HepG2 (cell line): Measurements from ENCODE around the gene ABHD11. TPM values are rescaled to one million over a fixed set of nuclear protein-coding genes. Genes with fewer than 3 reads are reported as not detected.

ENCODE experiments used
- ATAC-seq: fragments of 200-7000 bp; cut with Tn5 transposase; 3 replicates; pipeline ENCODE4 v1.9.1; 2020; ENCODE audit warnings: mild to moderate bottlenecking, moderate library complexity
- BruUV-seq: library from RNA; stranded (reverse); fragments of 400-500 nt; replicated peaks from 2 replicates; lab custom pipeline; 2021; lab: Mats Ljungman, UMichigan
- CTCF ChIA-PET: fragments of 300-600 bp; formaldehyde crosslinking; extraction: SDS; loops from one replicate; lab custom pipeline; 2021; ENCODE audit warnings: low total read pairs, inconsistent platforms, low intra/inter-chr PET ratio; lab: Yijun Ruan, JAX
- POLR2A ChIA-PET: fragments of 350-600 bp; sonication (Branson Sonifier 250); formaldehyde crosslinking; loops from one replicate; lab custom pipeline; 2020; ENCODE audit warnings: antibody characterized with exemption, inconsistent platforms; lab: Yijun Ruan, JAX
- DNase-seq: peaks from one replicate; pipeline ENCODE4 v3.0.0-alpha.2; 2015; ENCODE audit warnings: low spot score
- FAIRE-seq: peaks from 3 replicates; lab custom pipeline; 2011; peaks lifted over from hg19 to GRCh38; lab: Jason Lieb, UNC
- H2AFZ ChIP-seq: one replicate; pipeline ENCODE4 v1.6.1; 2011; ENCODE audit warnings: low read length, inconsistent platforms
- H3K27ac ChIP-seq: fragments of 300-600 bp; 3 replicates; pipeline ENCODE4 v1.8.0; 2011; ENCODE audit warnings: mixed run types, mild to moderate bottlenecking, mixed read lengths, low read length, inconsistent platforms; ENCODE audit not compliant: insufficient read depth; ENCODE audit errors: extremely low read length
- H3K27me3 ChIP-seq, 2 experiments: fragments of 200-600 bp in 1 of 2; 2 replicates in 1 of 2; 3 replicates in 1 of 2; pipeline versions ENCODE4 v1.6.0 to v1.8.0; 2011; ENCODE audit warnings: low read length in 2 of 2, mild to moderate bottlenecking in 2 of 2, moderate library complexity in 2 of 2, inconsistent platforms in 1 of 2; ENCODE audit not compliant: insufficient read depth in 2 of 2, control insufficient read depth in 1 of 2
- H3K36me3 ChIP-seq, 2 experiments: fragments of 200-600 bp in 1 of 2; replicated peaks in 1 of 2; 2 replicates in 1 of 2; 3 replicates in 1 of 2; pipeline versions ENCODE4 v1.5.1 to v1.8.0; 2011; ENCODE audit warnings: low read length in 2 of 2, inconsistent platforms in 1 of 2; ENCODE audit not compliant: insufficient read depth in 2 of 2, control insufficient read depth in 1 of 2
- H3K4me1 ChIP-seq: 2 replicates; pipeline ENCODE4 v1.5.1; 2012; ENCODE audit warnings: low read length, inconsistent platforms; ENCODE audit not compliant: insufficient read depth
- H3K4me2 ChIP-seq: 2 replicates; pipeline ENCODE4 v1.6.0; 2011; ENCODE audit warnings: low read depth, low read length, inconsistent platforms
- H3K4me3 ChIP-seq, 3 experiments: fragments of 200-600 bp in 1 of 3; sonication (generic), shearing (Covaris generic) in 1 of 3; replicated peaks in 1 of 3; 2 replicates each; pipeline ENCODE4 v1.5.1; 2011 to 2016; ENCODE audit warnings: low read length in 3 of 3, inconsistent platforms in 2 of 3, low read depth in 2 of 3, mild to moderate bottlenecking in 2 of 3, control low read depth in 1 of 3, mixed read lengths in 1 of 3; ENCODE audit not compliant: insufficient read depth in 1 of 3
- H3K79me2 ChIP-seq: one replicate; pipeline ENCODE4 v1.6.1; 2011; ENCODE audit warnings: low read length, inconsistent platforms; ENCODE audit not compliant: insufficient read depth
- H3K9ac ChIP-seq: 2 replicates; pipeline ENCODE4 v1.6.0; 2011; ENCODE audit warnings: mild to moderate bottlenecking, low read depth, low read length, inconsistent platforms; ENCODE audit not compliant: insufficient read depth
- H3K9me3 ChIP-seq: 2 replicates; pipeline ENCODE4 v1.5.1; 2012; ENCODE audit warnings: mild to moderate bottlenecking, low read length
- H4K20me1 ChIP-seq: 2 replicates; pipeline ENCODE4 v1.6.0; 2011; ENCODE audit warnings: inconsistent platforms, mild to moderate bottlenecking, low read length, moderate library complexity; ENCODE audit not compliant: insufficient read depth
- AGO2 ChIP-seq: fragments of 200-400 bp; formaldehyde crosslinking; optimal IDR thresholded peaks from 2 replicates; pipeline ENCODE3; 2017; ENCODE audit warnings: mild to moderate bottlenecking, low read depth, low read length, moderate library complexity
- FOXP1 ChIP-seq, 2 experiments: fragments of 450-650 bp in 1 of 2; IDR thresholded peaks; 2 replicates each; pipeline ENCODE4 v1.6.1; 2017 to 2018; ENCODE audit warnings: antibody characterized with exemption in 1 of 2
- GPN1 ChIP-seq: sonication (generic); formaldehyde crosslinking; IDR thresholded peaks from 2 replicates; pipeline ENCODE4 v1.5.1; 2020; ENCODE audit warnings: missing genetic modification reagents, borderline replicate concordance
- HNRNPH1 ChIP-seq: fragments of 200-400 bp; formaldehyde crosslinking; optimal IDR thresholded peaks from 2 replicates; pipeline ENCODE3; 2017; ENCODE audit warnings: mild to moderate bottlenecking, low read depth, low read length
- SCMH1 ChIP-seq: sonication (generic); formaldehyde crosslinking; IDR thresholded peaks from 2 replicates; pipeline ENCODE4 v1.9.0; 2021; ENCODE audit warnings: missing genetic modification reagents, mild to moderate bottlenecking, borderline replicate concordance
- TMF1 ChIP-seq: sonication (generic); formaldehyde crosslinking; IDR thresholded peaks from 2 replicates; pipeline ENCODE4 v1.8.1; 2022; ENCODE audit warnings: low read depth, missing genetic modification reagents
- WGBS: methylation state at CpG from one replicate; pipeline ENCODE4 v1.1.6; 2017; ENCODE audit warnings: low lambda C conversion rate; 5-methylcytosine and 5-hydroxymethylcytosine counted together
- in situ Hi-C: cut with HindIII; loops from 2 replicates; pipeline ENCODE4 v1.10.0; 2017; ENCODE audit warnings: low pct_unique_long_range_greater_than_20kb; ENCODE audit not compliant: extremely low pct_ligation_motif_present
- intact Hi-C: fragments of 100-400 bp; cut with micrococcal nuclease; formaldehyde crosslinking; loops from one replicate; pipeline ENCODE4 v1.10.0; 2022; ENCODE audit not compliant: unreplicated experiment
- polyA plus RNA-seq, 8 experiments: library from polyadenylated mRNA; depleted of rRNA in 3 of 8; stranded (reverse) in 7 of 8; unstranded in 1 of 8; fragments of >200 nt; fragmentation: Illumina TruSeq in 4 of 8; extraction: Trizol in 4 of 8; gene quantifications; 2 replicates each; pipeline versions ENCODE4 v1.2.1 to v1.2.3, GENCODE V29; 2011 to 2016; ENCODE audit warnings: low read depth in 4 of 8, missing spikeins in 1 of 8, mixed read lengths in 1 of 8; ENCODE audit not compliant: insufficient read depth in 1 of 8
- total RNA-seq, 5 experiments: library from RNA; depleted of rRNA; stranded (reverse); fragments of >200 nt; fragmentation: Illumina TruSeq; extraction: Trizol; gene quantifications; 2 replicates each; pipeline ENCODE4 v1.2.3, GENCODE V29; 2016; ENCODE audit warnings: low read depth in 1 of 5
- TF ChIP-seq, protein P1 (sequence below): sonication (generic); formaldehyde crosslinking; IDR thresholded peaks from 2 replicates; pipeline ENCODE4 v1.4.0; 2020; ENCODE audit warnings: mild to moderate bottlenecking, low read depth, missing genetic modification reagents
- TF ChIP-seq, protein P2 (sequence below): sonication (generic); formaldehyde crosslinking; IDR thresholded peaks from 2 replicates; pipeline ENCODE4 v1.5.1; 2020; ENCODE audit warnings: missing genetic modification reagents, mild to moderate bottlenecking, borderline replicate concordance
- TF ChIP-seq, protein P3 (sequence below): sonication (generic); formaldehyde crosslinking; IDR thresholded peaks from 2 replicates; pipeline ENCODE4 v1.4.0; 2020; ENCODE audit warnings: mild to moderate bottlenecking, missing genetic modification reagents, borderline replicate concordance

The ABHD11 gene
- total and polyA plus RNA-seq, 2 of the 13 experiments (the other 11 are each of a cell fraction or from before 2014, with no cell fraction given), result 7.0 to 8.1 TPM

- TF ChIP-seq, protein P1, sequence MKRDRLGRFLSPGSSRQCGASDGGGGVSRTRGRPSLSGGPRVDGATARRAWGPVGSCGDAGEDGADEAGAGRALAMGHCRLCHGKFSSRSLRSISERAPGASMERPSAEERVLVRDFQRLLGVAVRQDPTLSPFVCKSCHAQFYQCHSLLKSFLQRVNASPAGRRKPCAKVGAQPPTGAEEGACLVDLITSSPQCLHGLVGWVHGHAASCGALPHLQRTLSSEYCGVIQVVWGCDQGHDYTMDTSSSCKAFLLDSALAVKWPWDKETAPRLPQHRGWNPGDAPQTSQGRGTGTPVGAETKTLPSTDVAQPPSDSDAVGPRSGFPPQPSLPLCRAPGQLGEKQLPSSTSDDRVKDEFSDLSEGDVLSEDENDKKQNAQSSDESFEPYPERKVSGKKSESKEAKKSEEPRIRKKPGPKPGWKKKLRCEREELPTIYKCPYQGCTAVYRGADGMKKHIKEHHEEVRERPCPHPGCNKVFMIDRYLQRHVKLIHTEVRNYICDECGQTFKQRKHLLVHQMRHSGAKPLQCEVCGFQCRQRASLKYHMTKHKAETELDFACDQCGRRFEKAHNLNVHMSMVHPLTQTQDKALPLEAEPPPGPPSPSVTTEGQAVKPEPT (CRISPR knock-in tag), result no peak
- no peak for TF ChIP-seq FOXP1 (IDR thresholded peaks at IDR 0.05)
- TF ChIP-seq FOXP1 (CRISPR knock-in tag; IDR thresholded peaks at IDR 0.05), result no peak
- TF ChIP-seq TMF1 (CRISPR knock-in tag), result no peak
- TF ChIP-seq, protein P2, sequence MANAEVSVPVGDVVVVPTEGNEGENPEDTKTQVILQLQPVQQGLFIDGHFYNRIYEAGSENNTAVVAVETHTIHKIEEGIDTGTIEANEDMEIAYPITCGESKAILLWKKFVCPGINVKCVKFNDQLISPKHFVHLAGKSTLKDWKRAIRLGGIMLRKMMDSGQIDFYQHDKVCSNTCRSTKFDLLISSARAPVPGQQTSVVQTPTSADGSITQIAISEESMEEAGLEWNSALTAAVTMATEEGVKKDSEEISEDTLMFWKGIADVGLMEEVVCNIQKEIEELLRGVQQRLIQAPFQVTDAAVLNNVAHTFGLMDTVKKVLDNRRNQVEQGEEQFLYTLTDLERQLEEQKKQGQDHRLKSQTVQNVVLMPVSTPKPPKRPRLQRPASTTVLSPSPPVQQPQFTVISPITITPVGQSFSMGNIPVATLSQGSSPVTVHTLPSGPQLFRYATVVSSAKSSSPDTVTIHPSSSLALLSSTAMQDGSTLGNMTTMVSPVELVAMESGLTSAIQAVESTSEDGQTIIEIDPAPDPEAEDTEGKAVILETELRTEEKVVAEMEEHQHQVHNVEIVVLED (CRISPR knock-in tag), result no peak
- TF ChIP-seq GPN1 (CRISPR knock-in tag), result no peak
- no peak for TF ChIP-seq HNRNPH1
Observed at GRCh38 chr7:73736885-73737284, 1.7 kb downstream of the ABHD11 start (continued).

- BruUV-seq, result no TSS peak
- CTCF ChIA-PET, result interaction anchor here (1.7 kb wide), 1 partner anchor 106 kb away, joined by 7 read pairs; no protein-coding TSS in a partner anchor
- Histone ChIP-seq H3K4me3 (no peak overlapping the region), H3K79me2 (no peaks in the 10 kb centered on the region), H3K27me3 (no peaks in the 10 kb centered on the region), H3K4me2 (no peak overlapping the region), H4K20me1 (no peaks in the 10 kb centered on the region), H2AFZ (no peak overlapping the region), H3K27ac (no peak overlapping the region), H3K4me1 (peaks cover 28% of the 10 kb centered on the region), H3K9ac (no peak overlapping the region), H3K36me3 (peaks cover 0 to 9% of the 10 kb centered on the region in 2 experiments; a peak in 1 of 5 replicates), H3K9me3 (no peaks in the 10 kb centered on the region)
- FAIRE-seq (no peak), DNase-seq (no peak), ATAC-seq (no peak)
- WGBS, result 98% methylated on average over 8 of the region's 8 CpGs
- intact Hi-C loops (loop anchor here (2.0 kb wide), 1 partner anchor 285 kb away; no protein-coding TSS in a partner anchor), in situ Hi-C loops (no loop called here)
- POLR2A ChIA-PET, result interaction anchor here (1.2 to 1.4 kb wide), 2 partner anchors 20 to 123 kb away, joined by 5 to 6 read pairs; no protein-coding TSS in a partner anchor
- peak; percentile 53 for TF ChIP-seq AGO2
- TF ChIP-seq SCMH1 (CRISPR knock-in tag), result no peak
- TF ChIP-seq, protein P3, sequence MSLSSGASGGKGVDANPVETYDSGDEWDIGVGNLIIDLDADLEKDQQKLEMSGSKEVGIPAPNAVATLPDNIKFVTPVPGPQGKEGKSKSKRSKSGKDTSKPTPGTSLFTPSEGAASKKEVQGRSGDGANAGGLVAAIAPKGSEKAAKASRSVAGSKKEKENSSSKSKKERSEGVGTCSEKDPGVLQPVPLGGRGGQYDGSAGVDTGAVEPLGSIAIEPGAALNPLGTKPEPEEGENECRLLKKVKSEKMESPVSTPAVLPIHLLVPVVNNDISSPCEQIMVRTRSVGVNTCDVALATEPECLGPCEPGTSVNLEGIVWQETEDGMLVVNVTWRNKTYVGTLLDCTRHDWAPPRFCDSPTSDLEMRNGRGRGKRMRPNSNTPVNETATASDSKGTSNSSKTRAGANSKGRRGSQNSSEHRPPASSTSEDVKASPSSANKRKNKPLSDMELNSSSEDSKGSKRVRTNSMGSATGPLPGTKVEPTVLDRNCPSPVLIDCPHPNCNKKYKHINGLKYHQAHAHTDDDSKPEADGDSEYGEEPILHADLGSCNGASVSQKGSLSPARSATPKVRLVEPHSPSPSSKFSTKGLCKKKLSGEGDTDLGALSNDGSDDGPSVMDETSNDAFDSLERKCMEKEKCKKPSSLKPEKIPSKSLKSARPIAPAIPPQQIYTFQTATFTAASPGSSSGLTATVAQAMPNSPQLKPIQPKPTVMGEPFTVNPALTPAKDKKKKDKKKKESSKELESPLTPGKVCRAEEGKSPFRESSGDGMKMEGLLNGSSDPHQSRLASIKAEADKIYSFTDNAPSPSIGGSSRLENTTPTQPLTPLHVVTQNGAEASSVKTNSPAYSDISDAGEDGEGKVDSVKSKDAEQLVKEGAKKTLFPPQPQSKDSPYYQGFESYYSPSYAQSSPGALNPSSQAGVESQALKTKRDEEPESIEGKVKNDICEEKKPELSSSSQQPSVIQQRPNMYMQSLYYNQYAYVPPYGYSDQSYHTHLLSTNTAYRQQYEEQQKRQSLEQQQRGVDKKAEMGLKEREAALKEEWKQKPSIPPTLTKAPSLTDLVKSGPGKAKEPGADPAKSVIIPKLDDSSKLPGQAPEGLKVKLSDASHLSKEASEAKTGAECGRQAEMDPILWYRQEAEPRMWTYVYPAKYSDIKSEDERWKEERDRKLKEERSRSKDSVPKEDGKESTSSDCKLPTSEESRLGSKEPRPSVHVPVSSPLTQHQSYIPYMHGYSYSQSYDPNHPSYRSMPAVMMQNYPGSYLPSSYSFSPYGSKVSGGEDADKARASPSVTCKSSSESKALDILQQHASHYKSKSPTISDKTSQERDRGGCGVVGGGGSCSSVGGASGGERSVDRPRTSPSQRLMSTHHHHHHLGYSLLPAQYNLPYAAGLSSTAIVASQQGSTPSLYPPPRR (CRISPR knock-in tag), result no peak
Observed at GRCh38 chr7:73735528-73735905, 3.1 kb downstream of the ABHD11 start.
